Stimulated activated CD4-positive, alpha-beta T cell treated with anti-CD3 and anti-CD28 coated beads, Interleukin-4, amount 100 ng/mL, for 4 hours (primary cell): ENCODE results near the gene SPATA31C1.
"Not testable (repeated sequence)": the region's sequence is repeated elsewhere in the genome, so short reads cannot be mapped to it uniquely, and the experiment has no call there.

Experiments used
- DNase-seq, 2 experiments: peaks; one replicate each; pipeline ENCODE4 v3.0.0-alpha.2; 2020

SPATA31C1 gene

DNA sequence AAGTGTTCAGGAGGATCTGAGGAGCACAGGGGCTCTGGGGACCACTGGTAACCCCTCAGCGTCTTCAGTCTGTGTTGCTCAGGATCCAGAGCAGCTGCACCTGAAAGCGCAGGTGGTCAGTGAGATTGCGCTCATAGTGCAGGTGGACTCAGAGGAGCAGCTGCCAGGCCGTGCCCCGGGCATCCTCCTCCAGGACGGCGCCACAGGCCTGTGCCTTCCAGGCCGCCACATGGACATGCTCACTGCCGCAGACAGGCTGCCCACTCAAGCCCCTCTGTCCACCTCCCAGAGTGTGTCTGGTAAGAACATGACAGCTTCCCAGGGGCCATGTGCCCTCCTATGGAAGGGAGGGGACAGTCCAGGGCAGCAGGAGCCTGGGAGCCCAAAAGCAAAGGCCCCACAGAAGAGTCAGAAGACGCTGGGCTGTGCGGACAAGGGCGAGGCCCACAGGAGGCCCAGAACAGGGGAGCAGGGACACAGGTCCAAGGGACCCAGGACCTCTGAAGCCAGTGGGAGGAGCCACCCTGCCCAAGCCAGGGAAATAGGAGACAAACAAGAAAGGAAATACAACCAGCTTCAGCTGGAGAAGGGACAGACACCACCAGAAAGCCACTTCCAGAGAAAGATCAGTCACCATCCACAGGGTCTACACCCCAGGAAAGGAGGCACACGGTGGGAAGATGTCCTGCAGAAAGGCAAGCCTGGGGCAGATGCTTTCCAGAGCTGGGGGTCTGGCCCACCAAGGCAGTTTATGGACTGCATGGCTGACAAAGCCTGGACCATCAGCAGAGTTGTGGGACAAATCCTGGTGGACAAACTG is 29.9 kb upstream of the SPATA31C1 start:
- DNase-seq: no peak

GRCh38 chr9:87888501-87888900 is 29.3 kb upstream of the SPATA31C1 start:
- no peak for DNase-seq

DNA sequence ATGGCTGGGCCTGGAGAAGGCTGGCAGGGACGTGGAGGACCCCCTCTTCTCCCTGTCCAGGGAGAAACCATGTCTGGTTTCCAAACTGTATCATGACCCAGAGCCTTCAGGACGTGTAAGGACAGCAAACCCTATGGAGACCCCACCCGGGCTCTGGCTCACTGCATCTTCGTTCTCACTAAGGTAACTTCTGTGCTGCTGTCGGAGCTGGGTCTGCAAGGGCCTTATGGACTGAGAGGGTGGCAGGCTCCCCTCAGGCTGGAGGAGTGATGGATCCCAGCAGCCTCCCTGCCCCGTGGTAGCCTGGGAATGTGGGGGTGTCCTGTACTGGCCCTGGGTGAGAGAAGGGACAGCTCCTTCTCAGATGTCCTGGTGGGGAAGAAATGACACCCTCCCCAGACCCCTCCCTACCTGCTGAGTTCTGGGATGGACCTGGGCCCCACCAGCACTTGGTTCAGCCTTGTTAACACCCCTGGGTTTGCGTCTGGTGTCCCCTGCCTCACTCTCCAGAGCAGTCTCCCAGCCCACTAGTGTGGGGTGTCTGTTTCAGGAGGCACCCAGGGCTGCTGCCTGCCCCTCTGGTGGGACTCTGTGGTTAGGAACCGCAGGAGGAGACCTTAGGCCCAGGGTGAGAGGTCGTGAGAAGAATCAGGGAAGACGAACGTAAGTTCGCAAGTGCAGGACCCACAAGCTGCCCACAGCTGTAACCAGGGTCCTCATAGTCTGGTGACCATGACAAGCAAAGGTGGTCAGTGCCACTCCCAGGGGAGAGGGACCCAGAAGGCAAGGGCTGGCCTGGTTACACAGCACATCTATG is 28.5 kb upstream of the SPATA31C1 start:
- DNase-seq: no peak

DNA sequence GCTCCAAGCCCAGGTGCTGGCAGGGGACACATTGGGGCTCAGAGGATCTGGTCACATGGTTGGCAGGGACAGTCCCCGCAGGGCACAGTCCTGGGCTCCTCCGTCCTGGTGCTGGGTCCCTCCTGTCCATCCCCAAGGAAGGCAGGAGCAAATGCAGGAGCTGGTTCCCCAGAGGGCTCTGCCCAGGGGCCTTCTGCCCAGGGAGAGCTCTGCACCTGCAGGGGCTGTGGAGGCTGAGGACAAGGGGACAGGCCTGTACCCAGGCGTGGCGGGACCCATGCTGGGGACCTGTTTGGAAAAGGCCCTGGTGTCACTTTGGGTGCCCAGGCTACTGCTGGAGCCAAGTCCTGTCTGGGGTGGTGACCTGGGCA is 27.9 kb upstream of the SPATA31C1 start:
- no peak for DNase-seq

DNA sequence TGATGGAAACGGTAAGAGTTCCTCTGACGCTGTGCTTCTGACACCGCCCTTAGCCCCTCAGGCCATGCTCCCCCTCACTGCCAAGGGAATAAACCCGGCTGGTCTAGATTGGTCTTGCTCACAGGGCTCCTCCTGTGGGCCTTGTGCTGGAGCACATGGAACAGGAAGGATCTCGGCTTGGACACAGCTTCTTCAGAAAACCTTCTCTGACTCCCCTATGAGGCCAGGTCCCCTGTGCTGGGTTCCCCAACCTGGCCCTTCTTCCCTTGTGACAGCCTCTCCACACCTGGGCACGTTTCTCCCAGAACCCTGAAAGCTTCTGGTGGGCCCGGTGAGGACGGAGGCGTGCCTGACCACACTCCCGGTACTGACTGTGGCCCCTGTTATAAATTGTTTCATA is 26.9 kb upstream of the SPATA31C1 start:
- no peak for DNase-seq

GRCh38 chr9:87891754-87892153 is 26.0 kb upstream of the SPATA31C1 start:
- DNase-seq: no peak

DNA sequence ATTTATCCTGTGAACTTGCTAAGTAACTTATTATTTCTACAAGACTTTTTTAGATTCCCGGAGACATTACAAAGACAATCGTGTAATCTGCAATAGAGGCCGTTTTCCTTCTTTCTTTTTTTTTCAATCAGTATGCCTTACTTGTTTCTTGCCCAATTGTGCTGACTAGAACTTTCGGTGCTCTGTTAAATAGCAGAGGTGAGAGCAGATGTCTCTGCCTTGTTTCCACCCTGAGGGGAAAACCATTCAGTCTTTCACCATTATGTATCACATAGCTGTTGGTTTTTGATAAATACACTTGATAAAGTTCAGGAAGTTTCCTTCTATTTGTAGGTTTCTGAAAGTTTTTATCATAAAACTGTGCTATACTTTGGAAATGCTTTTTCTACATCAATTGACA is 24.8 kb upstream of the SPATA31C1 start:
- no peak for DNase-seq

DNA sequence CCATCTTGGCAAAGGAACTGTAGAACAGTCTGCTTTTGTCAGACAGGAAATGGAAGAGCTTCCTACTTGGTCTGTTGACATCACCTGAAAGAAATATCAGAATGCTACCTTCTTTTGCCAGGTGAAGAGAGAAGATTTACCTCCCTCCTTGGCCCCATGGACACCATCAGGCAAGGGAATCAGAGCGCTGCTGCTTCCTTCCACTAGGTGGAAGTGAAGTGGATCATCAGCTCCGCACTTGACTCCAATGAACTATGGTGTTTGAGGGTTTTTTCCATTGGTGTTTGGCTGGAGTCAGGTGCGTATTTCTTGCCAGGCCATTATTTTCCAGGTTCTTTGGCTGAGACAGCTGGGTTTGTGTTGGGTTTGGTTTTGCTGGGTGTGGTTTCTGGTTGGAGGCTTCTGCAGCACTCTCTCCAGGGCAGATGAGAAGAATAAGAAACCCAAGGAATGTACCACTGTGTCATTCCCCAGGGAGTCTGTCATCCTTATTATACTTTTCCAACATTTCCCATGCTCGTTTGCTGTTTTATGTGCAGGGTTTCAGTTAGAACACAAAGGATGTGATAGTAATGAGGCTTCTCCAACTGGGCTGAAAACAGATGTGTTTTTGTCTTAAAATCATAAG is 22.6 kb upstream of the SPATA31C1 start:
- DNase-seq: no peak

GRCh38 chr9:87896891-87897290 is 20.9 kb upstream of the SPATA31C1 start:
- DNase-seq: no peak

DNA sequence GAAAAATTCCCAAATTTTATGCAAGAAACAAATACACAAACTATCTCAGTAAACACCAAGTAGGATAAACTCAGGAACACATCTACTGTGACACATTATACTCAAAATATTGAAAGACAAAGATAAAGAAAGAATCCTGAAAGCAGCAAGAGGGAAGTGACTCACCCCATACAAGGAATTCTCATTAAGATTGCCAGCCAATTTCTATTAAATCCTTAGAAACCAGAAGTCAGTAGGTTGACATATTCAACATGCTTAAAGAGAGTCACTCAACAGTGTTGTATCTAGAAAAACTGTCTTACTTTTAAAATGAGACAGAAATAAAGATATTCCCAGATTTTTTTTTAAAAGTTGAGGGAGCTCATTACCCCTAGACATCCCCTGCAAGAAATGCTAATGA is 19.6 kb upstream of the SPATA31C1 start:
- no peak for DNase-seq

DNA sequence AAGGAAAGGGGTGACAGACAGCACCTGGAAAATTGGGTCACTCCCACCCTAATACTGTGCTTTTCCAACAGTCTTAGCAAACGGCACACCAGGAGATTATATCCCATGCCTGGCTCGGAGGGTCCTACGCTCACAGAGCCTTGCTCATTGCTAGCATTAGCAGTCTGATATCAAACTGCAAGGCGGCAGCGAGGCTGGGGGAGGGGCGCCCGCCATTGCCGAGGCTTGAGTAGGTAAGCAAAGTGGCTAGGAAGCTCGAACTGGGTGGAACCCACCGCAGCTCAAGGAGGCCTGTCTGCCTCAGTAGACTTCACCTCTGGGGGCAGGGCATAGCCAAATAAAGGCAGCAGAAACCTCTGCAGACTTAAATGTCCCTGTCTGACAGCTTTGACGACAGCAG is 15.4 kb upstream of the SPATA31C1 start:
- not testable (repeated sequence) for DNase-seq

GRCh38 chr9:87909310-87910041 is 8.3 kb upstream of the SPATA31C1 start:
- DNase-seq: no peak

- no peak for DNase-seq
These were observed 6.9 kb upstream of the SPATA31C1 start for GRCh38 chr9:87910821-87911220.

GRCh38 chr9:87919013-87919412 is 1.3 kb downstream of the SPATA31C1 start:
- not testable (repeated sequence) for DNase-seq

DNA sequence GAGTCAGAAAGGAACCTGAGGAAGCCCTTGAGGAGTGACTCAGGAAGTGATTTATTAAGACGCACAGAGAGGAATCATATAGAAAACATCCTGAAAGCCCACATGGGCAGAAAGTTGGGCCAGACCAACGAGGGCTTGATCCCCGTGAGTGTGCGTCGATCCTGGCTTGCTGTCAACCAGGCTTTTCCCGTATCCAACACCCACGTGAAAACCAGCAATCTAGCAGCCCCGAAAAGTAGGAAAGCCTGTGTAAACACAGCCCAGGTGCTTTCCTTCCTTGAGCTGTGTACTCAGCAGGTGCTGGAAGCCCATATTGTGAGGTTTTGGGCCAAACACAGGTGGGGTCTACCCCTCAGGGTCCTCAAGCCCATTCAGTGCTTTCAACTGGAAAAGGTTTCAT is 3.8 kb downstream of the SPATA31C1 start:
- DNase-seq: not testable (repeated sequence)

DNA sequence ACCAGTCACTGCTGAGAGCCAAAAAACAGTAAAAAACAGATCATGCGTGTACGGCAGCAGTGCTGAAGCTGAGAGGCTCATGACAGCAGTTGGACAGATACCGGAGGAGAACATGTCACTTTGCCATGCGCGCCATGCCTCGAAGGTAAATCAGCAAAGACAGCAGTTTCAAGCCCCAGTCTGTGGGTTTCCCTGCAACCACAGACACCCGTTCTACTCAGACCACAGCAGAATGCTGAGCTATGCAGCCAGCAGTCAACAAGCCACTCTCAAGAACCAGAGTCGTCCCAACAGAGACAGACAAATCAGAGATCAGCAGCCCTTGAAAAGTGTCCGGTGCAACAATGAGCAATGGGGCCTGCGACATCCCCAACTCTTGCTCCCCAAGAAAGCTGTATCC is 5.2 kb downstream of the SPATA31C1 start:
- DNase-seq: not testable (repeated sequence)

DNA sequence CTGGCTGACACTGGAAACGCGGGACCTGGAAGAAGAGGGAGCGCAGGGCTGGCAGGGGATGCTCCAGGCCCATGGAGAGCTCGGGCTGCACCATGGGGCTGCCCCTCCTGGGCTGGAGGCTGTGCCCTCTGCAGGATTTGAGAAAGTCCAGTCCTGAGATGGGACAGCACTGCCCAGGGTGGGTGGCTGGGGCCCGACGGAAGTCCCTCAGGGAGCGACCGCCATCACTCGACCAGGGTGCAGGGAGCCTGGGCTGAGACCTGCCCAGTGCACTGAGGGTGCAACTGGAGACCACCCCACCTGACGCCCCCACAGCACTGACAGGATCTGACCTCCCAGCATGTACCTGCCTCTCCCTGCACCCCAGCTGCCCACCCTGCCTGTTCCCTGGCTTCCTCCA is 7.1 kb downstream of the SPATA31C1 start:
- DNase-seq: not testable (repeated sequence)

DNA sequence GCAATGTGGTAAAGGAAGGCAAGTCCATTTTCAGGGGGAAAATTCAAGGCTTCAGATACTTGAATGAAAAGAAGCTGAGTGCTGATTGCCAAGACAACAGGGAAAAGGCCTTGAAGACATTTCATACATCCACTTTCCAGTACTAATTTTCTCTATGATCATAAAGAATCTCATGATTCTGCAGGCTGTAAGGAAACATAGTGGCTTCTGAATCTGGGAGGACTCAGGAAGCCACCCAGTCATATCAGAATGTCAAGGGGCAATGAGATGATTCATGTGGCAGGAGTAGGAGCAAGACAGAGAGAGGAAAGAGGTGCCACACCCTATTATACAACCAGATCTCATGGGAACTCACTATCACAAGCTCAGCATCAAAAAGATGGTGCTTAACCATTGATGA is 11.4 kb downstream of the SPATA31C1 start:
- not testable (repeated sequence) for DNase-seq

DNA sequence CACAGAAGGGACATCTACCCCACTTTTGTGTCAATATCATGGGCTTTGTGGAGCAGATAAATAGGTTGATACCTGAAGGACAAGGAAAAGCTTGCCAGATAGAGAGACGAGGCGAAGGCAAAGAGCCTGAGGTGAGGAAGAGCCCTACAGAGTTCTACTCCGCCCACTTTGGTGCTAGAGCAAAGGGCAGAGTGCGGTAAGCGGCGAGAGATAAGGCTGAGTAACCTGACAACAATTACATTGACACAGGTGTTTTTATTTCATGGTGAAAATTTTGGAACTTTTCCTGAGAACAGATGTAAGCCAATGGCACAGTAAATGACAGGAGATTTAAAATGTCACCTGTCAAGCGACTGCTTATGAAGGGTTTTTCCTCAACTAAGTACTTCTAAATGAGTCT is 16.7 kb downstream of the SPATA31C1 start:
- not testable (repeated sequence) for DNase-seq

DNA sequence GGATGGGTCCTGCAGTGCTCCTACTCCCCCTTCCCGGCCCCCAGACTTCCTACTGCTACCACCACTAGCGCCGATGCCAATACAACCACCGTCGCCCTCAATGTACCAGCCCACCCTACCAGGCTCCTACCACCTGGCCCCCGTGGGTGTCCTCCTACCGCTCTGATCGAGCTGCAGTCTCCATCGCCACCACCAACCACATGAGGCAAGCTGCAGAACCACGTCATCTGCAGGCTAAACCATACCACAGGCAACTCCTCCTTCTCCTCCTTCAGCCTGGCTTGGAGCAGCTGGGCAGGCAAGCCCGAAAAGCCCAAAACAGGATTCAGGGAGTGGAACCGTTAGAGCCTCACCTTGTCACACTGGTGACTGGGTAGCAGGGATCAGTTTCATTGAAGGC is 19.6 kb downstream of the SPATA31C1 start:
- DNase-seq: not testable (repeated sequence)

DNA sequence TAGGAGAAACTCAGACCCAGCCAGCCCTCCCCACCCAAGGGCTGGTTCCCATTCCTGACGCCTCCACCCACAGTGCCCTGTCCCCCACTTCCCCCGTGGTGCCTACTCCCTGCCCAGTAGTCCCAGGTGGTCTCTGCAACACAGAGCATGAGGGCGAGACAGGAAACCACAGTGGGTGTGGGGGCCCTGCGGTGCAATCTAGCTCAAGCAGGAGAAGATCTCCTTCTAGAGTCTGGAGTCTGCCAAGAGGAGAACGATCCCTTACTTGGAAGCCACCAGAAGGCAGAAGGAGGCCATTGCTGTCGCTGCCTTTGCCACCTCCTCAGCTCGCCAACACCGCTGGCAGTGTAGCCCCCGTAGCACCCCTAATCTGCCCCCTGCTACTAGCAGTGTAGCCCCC is 20.2 kb downstream of the SPATA31C1 start:
- not testable (repeated sequence) for DNase-seq

DNA sequence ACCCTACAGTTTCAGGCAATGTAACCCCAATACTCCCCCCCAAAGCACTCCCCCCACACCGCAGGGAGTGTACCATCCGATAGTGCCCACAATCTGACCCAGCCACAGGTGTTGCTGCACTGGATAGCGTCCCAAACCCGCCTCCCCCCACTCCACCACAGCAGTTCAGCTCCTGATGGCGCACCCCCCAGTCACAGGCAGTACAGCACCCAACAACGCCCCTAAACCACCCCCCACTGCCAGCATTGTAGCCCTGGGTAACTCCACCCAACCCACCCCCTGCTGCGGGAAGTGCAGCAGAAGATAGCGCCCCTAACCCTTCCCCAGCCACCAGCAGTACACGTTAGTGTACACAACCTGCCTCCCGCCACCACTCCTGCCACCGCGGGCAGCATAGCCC is 20.6 kb downstream of the SPATA31C1 start:
- DNase-seq: not testable (repeated sequence)

- DNase-seq: not testable (repeated sequence)
These were observed 21.3 kb downstream of the SPATA31C1 start for GRCh38 chr9:87939096-87939495.
